ENCODE measurements around the gene NLGN3. TPM values are rescaled to one million over a fixed set of nuclear protein-coding genes. Genes with fewer than 3 reads are reported as not detected.

NLGN3 gene
- polyA plus RNA-seq, 2 donors = 0.19 to 0.22 TPM

DNA sequence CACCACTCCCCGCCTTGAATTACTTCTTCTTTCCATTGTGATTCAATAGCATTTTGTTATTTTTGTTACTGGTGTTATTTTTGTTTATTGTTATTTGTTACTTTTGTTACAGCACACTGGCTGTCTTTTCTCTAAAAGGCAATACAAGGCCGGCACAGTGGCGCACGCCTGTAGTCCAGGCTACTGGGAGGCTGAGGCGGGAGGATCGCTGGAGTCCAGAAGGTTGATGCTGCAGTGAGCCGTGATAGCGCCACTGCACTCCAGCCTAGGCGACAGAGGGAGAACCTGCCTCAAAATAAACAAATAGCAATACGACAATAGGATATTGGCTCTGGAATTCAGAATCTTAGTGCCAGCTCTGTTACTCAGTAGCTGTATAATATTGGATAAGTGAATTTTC is 27.3 kb upstream of the NLGN3 start:
- Histone ChIP-seq H3K4me1 (ENCODE audit: control insufficient read depth in 2 of 2, insufficient read depth in 2 of 2, low read length in 1 of 2) (no peaks in the 10 kb centered on the region), H3K27me3 (ENCODE audit: control insufficient read depth in 1 of 2, insufficient read depth in 2 of 2, low read length in 2 of 2) (no peaks in the 10 kb centered on the region), H3K9me3 (ENCODE audit: control insufficient read depth in 2 of 2, insufficient read depth in 1 of 2, low read depth in 1 of 2, low read length in 1 of 2) (no peaks in the 10 kb centered on the region), H3K4me3 (ENCODE audit: low read depth in 1 of 2, low read length in 2 of 2) (no peak overlapping the region), H3K36me3 (ENCODE audit: control insufficient read depth in 2 of 2, insufficient read depth in 2 of 2, low read length in 1 of 2) (peaks cover 2 to 7% of the 10 kb centered on the region in 2 donors), H3K27ac (ENCODE audit: low read depth in 2 of 2, low read length in 1 of 2) (no peak overlapping the region)
- 82 to 84% methylated on average over 10 of the region's 10 CpGs for WGBS, 2 donors

DNA sequence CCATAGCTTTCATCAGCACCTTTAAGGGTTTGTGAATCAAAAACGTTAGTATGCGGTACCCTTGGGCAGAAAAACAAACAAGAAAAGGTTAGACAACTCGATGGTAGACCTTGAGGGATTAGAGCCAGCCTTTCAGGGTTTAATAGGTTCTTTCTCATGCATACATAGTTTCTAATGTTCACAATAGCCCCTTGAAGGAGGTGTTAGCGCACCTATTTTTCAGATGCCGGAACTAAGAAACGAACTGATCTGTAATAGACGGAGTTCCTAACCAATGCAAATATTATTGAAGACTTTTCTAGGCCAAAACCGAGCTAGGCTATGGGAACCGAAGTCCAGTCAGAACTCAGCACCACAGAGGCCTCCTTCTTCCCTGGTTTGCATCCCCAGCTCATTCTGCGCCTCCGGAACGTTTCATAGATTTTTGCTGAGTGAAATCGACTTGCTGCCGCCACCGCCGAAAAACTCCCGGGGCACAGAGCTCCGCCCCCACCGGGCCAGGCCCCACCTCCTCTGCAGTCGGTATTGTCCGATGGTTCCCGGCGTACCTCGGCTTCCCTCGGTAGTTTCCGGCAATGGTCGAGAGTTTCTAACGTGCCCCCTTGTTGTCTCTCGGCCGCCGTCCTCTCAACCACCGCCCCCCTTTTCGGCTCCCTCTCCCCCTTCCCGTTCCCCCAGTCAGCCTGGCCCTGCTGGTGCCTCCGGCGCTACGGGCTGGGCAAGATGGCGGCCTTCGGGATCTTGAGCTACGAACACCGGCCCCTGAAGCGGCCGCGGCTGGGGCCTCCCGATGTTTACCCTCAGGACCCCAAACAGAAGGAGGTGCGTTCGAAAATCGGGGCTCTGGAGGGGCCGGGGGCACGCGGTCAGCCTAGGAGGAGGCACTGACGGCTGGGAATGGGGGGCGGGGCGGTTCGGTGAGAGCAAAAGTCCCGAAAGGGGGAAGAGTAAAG is 26.3 kb upstream of the NLGN3 start, which contains the start of gene MED12:
TSS of gene MED12 (plus strand) at position 565 of the 953 bp plus-strand sequence. CDS start at position 724, 159 bp downstream.
- H3K4me1 ChIP-seq (ENCODE audit: control insufficient read depth in 2 of 2, insufficient read depth in 2 of 2, low read length in 1 of 2) = no peaks in the 10 kb centered on the region
- H3K36me3 ChIP-seq (ENCODE audit: control insufficient read depth in 2 of 2, insufficient read depth in 2 of 2, low read length in 1 of 2) = peaks cover 2 to 7% of the 10 kb centered on the region in 2 donors
- no peaks in the 10 kb centered on the region for H3K9me3 ChIP-seq (ENCODE audit: control insufficient read depth in 2 of 2, insufficient read depth in 1 of 2, low read depth in 1 of 2, low read length in 1 of 2)
- no peaks in the 10 kb centered on the region for H3K27me3 ChIP-seq (ENCODE audit: control insufficient read depth in 1 of 2, insufficient read depth in 2 of 2, low read length in 2 of 2)
- peak within 1 kb of the TSS; percentile 62 to 80 for H3K27ac ChIP-seq (ENCODE audit: low read depth in 2 of 2, low read length in 1 of 2)
- 1 to 27% methylated on average over 52 to 56 of the region's 56 CpGs for WGBS, 2 donors
- H3K4me3 ChIP-seq (ENCODE audit: low read depth in 1 of 2, low read length in 2 of 2) = peak within 1 kb of the TSS; percentile 71 to 72

DNA sequence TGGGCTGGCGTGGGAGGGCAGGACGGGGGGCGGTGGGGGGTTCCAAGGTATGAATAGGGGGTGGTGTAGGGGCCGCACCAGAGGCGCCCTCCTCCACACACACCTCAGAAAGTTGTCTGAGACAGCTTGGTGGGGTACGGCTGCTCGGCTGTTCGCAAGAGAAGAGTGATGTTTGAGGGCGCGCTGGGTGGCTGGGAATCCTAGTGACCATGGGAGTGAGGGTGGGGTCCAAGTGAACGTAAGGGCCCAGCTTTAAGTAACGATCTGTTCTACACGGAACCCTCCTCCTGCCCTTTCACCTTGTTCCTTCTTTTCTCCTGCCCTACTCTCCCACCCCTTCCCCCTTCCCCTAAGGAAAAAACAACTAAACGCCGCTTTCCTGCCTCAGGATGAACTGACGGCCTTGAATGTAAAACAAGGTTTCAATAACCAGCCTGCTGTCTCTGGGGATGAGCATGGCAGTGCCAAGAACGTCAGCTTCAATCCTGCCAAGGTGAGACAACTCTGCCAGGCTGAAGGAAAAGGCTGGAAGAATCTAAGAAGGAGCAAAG is 25.6 kb upstream of the NLGN3 start:
- Histone ChIP-seq H3K4me3 (ENCODE audit: low read depth in 1 of 2, low read length in 2 of 2) (peak overlapping the region; percentile 71 to 72), H3K27me3 (ENCODE audit: control insufficient read depth in 1 of 2, insufficient read depth in 2 of 2, low read length in 2 of 2) (no peaks in the 10 kb centered on the region), H3K4me1 (ENCODE audit: control insufficient read depth in 2 of 2, insufficient read depth in 2 of 2, low read length in 1 of 2) (no peaks in the 10 kb centered on the region), H3K27ac (ENCODE audit: low read depth in 2 of 2, low read length in 1 of 2) (peak overlapping the region; percentile 62 to 70), H3K9me3 (ENCODE audit: control insufficient read depth in 2 of 2, insufficient read depth in 1 of 2, low read depth in 1 of 2, low read length in 1 of 2) (no peaks in the 10 kb centered on the region), H3K36me3 (ENCODE audit: control insufficient read depth in 2 of 2, insufficient read depth in 2 of 2, low read length in 1 of 2) (peaks cover 2 to 7% of the 10 kb centered on the region in 2 donors)
- 1 to 26% methylated on average over 16 of the region's 17 CpGs for WGBS, 2 donors

DNA sequence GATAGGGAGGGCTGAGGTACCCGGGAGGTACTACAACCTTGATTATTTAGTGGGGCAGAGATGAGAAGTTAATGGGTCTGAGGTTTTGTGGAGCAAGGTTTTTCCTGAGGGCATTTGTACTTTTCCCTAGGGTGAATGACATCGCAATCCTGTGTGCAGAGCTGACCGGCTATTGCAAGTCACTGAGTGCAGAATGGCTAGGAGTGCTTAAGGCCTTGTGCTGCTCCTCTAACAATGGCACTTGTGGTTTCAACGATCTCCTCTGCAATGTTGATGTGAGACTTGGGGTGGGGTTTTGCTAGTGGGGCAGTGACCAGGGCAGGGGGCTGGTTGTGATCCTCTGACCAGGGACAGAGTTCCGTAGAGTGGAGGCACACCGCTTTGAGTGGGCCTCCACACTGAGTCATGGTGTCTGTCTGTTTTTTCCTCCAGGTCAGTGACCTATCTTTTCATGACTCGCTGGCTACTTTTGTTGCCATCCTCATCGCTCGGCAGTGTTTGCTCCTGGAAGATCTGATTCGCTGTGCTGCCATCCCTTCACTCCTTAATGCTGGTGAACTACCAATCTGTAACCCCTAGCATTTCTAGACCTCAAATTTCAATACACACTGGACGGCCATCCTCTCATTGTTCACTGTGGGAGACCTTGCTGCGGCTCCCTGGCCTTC is 16.3 kb upstream of the NLGN3 start:
- Histone ChIP-seq H3K9me3 (ENCODE audit: control insufficient read depth in 2 of 2, insufficient read depth in 1 of 2, low read depth in 1 of 2, low read length in 1 of 2) (no peaks in the 10 kb centered on the region), H3K27me3 (ENCODE audit: control insufficient read depth in 1 of 2, insufficient read depth in 2 of 2, low read length in 2 of 2) (no peaks in the 10 kb centered on the region), H3K4me1 (ENCODE audit: control insufficient read depth in 2 of 2, insufficient read depth in 2 of 2, low read length in 1 of 2) (no peaks in the 10 kb centered on the region), H3K4me3 (ENCODE audit: low read depth in 1 of 2, low read length in 2 of 2) (no peak overlapping the region), H3K36me3 (ENCODE audit: control insufficient read depth in 2 of 2, insufficient read depth in 2 of 2, low read length in 1 of 2) (peaks cover 4 to 47% of the 10 kb centered on the region in 2 donors), H3K27ac (ENCODE audit: low read depth in 2 of 2, low read length in 1 of 2) (no peak overlapping the region)
- WGBS, 2 donors = 75 to 78% methylated on average over 12 of the region's 12 CpGs

DNA sequence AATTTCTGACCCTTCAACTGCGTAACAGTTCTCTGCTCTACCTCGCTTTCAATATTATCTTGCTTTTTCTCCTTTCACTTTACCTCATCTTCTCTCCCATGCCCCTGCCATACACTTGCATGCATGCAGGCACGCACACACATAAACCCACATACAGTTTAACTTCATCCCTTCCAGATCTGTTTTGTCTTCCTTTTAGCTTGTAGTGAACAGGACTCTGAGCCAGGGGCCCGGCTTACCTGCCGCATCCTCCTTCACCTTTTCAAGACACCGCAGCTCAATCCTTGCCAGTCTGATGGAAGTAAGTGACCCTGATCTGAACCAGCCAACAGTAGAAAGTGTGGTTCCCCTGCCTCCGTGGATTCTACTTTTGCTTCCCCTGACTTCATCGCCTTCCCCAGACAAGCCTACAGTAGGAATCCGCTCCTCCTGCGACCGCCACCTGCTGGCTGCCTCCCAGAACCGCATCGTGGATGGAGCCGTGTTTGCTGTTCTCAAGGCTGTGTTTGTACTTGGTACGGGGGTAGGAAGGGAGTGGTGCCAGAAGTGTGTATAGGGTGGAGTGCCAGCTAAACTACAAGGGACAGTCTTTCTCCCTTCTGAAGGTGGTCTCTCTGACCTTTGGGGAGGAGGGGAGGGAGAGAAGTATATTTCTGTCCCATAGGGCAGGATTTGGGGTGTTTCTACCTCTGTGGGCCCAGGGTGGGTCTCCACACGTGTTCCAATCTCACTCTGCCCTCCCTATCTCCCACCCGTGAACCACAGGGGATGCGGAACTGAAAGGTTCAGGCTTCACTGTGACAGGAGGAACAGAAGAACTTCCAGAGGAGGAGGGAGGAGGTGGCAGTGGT is 15.5 kb upstream of the NLGN3 start:
- Histone ChIP-seq H3K36me3 (ENCODE audit: control insufficient read depth in 2 of 2, insufficient read depth in 2 of 2, low read length in 1 of 2) (peaks cover 4 to 51% of the 10 kb centered on the region in 2 donors), H3K4me3 (ENCODE audit: low read depth in 1 of 2, low read length in 2 of 2) (no peak overlapping the region), H3K27me3 (ENCODE audit: control insufficient read depth in 1 of 2, insufficient read depth in 2 of 2, low read length in 2 of 2) (no peaks in the 10 kb centered on the region), H3K4me1 (ENCODE audit: control insufficient read depth in 2 of 2, insufficient read depth in 2 of 2, low read length in 1 of 2) (no peaks in the 10 kb centered on the region), H3K27ac (ENCODE audit: low read depth in 2 of 2, low read length in 1 of 2) (no peak overlapping the region), H3K9me3 (ENCODE audit: control insufficient read depth in 2 of 2, insufficient read depth in 1 of 2, low read depth in 1 of 2, low read length in 1 of 2) (no peaks in the 10 kb centered on the region)
- 29 to 31% methylated on average over 18 of the region's 18 CpGs for WGBS, 2 donors

DNA sequence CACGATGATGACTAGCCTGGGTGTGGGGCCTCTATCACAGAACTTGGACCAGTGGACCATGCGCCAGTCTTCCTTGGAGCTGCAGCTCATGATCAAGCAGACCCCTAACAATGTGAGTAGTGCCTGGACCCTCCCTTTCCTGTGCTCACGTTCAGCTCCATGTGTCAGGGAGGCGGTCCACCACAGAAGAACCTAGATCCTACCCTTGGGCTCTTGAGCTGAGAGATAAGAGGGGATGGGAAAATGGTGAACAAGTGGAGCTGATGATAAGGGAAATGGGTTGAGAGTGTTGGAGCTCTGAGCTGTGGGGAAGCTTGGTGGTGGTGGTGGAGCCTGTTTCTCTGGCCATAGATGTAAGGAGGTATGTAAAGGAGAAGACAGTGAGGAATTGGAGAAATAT is 13.1 kb upstream of the NLGN3 start:
- Histone ChIP-seq H3K27ac (ENCODE audit: low read depth in 2 of 2, low read length in 1 of 2) (no peak overlapping the region), H3K9me3 (ENCODE audit: control insufficient read depth in 2 of 2, insufficient read depth in 1 of 2, low read depth in 1 of 2, low read length in 1 of 2) (no peaks in the 10 kb centered on the region), H3K4me3 (ENCODE audit: low read depth in 1 of 2, low read length in 2 of 2) (no peak overlapping the region), H3K36me3 (ENCODE audit: control insufficient read depth in 2 of 2, insufficient read depth in 2 of 2, low read length in 1 of 2) (peaks cover 4 to 46% of the 10 kb centered on the region in 2 donors), H3K4me1 (ENCODE audit: control insufficient read depth in 2 of 2, insufficient read depth in 2 of 2, low read length in 1 of 2) (no peaks in the 10 kb centered on the region), H3K27me3 (ENCODE audit: control insufficient read depth in 1 of 2, insufficient read depth in 2 of 2, low read length in 2 of 2) (no peaks in the 10 kb centered on the region)
- 83 to 92% methylated on average over 4 of the region's 4 CpGs for WGBS, 2 donors

DNA sequence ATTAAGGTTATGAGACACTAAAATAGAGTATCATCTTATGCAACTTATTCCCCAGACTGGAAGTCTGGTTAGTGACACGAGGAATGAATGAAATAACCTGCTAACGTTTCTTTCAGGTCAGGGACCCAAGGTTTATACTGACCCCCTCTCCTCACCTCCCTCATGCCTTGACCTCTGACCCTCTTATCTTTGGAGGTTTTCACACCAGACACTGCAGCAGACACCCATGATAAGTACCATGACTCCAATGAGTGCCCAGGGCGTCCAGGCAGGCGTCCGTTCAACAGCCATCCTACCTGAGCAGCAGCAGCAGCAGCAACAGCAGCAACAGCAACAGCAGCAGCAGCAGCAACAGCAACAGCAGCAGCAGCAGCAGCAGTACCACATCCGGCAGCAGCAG is 4.2 kb upstream of the NLGN3 start:
- Histone ChIP-seq H3K27ac (ENCODE audit: low read depth in 2 of 2, low read length in 1 of 2) (no peak overlapping the region), H3K4me3 (ENCODE audit: low read depth in 1 of 2, low read length in 2 of 2) (no peak overlapping the region), H3K4me1 (ENCODE audit: control insufficient read depth in 2 of 2, insufficient read depth in 2 of 2, low read length in 1 of 2) (no peaks in the 10 kb centered on the region), H3K36me3 (ENCODE audit: control insufficient read depth in 2 of 2, insufficient read depth in 2 of 2, low read length in 1 of 2) (peaks cover 0 to 10% of the 10 kb centered on the region in 2 donors), H3K27me3 (ENCODE audit: control insufficient read depth in 1 of 2, insufficient read depth in 2 of 2, low read length in 2 of 2) (no peaks in the 10 kb centered on the region), H3K9me3 (ENCODE audit: control insufficient read depth in 2 of 2, insufficient read depth in 1 of 2, low read depth in 1 of 2, low read length in 1 of 2) (no peaks in the 10 kb centered on the region)
- WGBS, 2 donors = 60 to 76% methylated on average over 6 of the region's 6 CpGs

DNA sequence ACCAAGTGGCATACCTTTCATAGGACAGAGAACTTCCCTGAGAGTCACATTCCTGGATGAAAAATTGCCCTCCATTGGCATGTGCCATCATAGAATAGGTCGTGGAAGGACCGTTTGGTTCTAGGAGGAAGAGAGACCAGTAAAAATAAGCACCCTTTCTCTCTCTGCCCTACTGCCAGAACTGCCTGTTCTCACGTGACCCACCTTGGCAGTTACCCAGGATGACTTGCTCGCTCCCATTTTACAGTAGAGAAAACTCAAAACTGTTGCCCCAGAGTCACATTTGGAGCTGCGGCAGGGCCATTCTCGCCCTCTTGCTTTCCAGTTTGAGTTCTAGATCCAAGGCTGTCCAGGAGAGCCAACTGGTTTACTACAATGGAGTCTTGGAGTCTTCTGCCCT is 1.1 kb upstream of the NLGN3 start:
- Histone ChIP-seq H3K27me3 (ENCODE audit: control insufficient read depth in 1 of 2, insufficient read depth in 2 of 2, low read length in 2 of 2) (no peaks in the 10 kb centered on the region), H3K4me1 (ENCODE audit: control insufficient read depth in 2 of 2, insufficient read depth in 2 of 2, low read length in 1 of 2) (no peaks in the 10 kb centered on the region), H3K27ac (ENCODE audit: low read depth in 2 of 2, low read length in 1 of 2) (no peak overlapping the region), H3K36me3 (ENCODE audit: control insufficient read depth in 2 of 2, insufficient read depth in 2 of 2, low read length in 1 of 2) (peaks cover 0 to 4% of the 10 kb centered on the region in 2 donors), H3K4me3 (ENCODE audit: low read depth in 1 of 2, low read length in 2 of 2) (no peak overlapping the region), H3K9me3 (ENCODE audit: control insufficient read depth in 2 of 2, insufficient read depth in 1 of 2, low read depth in 1 of 2, low read length in 1 of 2) (no peaks in the 10 kb centered on the region)
- WGBS, 2 donors = 42 to 52% methylated on average over 6 of the region's 6 CpGs
